ENCODE measurements around the gene CREBBP.

CREBBP gene

GRCh38 chr16:3726021-3726687, 154.4 kb downstream of the CREBBP start:
- Mint-ChIP-seq H3K9me3 (no peaks in the 10 kb centered on the region), H3K27ac (no peak overlapping the region), H3K4me1 (no peaks in the 10 kb centered on the region), H3K4me3 (no peak overlapping the region), H3K36me3 (ENCODE audit: low read depth) (peaks cover 32% of the 10 kb centered on the region), H3K27me3 (ENCODE audit: low read depth) (no peaks in the 10 kb centered on the region)
- TF ChIP-seq CTCF (IDR thresholded peaks at IDR 0.05; ENCODE audit: unreplicated experiment in 3 of 3): no peak

- H3K4me3 Mint-ChIP-seq: no peak overlapping the region
- H3K4me1 Mint-ChIP-seq: no peaks in the 10 kb centered on the region
- H3K27me3 Mint-ChIP-seq (ENCODE audit: low read depth): no peaks in the 10 kb centered on the region
- H3K9me3 Mint-ChIP-seq: no peaks in the 10 kb centered on the region
- no peak for TF ChIP-seq CTCF (IDR thresholded peaks at IDR 0.05; ENCODE audit: unreplicated experiment in 3 of 3)
- H3K36me3 Mint-ChIP-seq (ENCODE audit: low read depth): peaks cover 25% of the 10 kb centered on the region
- H3K27ac Mint-ChIP-seq: peak overlapping the region in 1 of 3 experiments; percentile 56
Observed at GRCh38 chr16:3725276-3725675, 155.2 kb downstream of the CREBBP start.

GRCh38 chr16:3722508-3722907, 158.0 kb downstream of the CREBBP start:
- no peak for TF ChIP-seq CTCF (IDR thresholded peaks at IDR 0.05; ENCODE audit: unreplicated experiment in 3 of 3)
- Mint-ChIP-seq H3K4me3 (no peak overlapping the region), H3K27ac (no peak overlapping the region), H3K27me3 (ENCODE audit: low read depth) (no peaks in the 10 kb centered on the region), H3K4me1 (peaks cover 6% of the 10 kb centered on the region), H3K9me3 (no peaks in the 10 kb centered on the region), H3K36me3 (ENCODE audit: low read depth) (peaks cover 10% of the 10 kb centered on the region)

GRCh38 chr16:3720418-3720817, 160.1 kb downstream of the CREBBP start:
- Mint-ChIP-seq H3K27ac (no peak overlapping the region), H3K4me1 (peaks cover 12% of the 10 kb centered on the region), H3K4me3 (peak overlapping the region in 2 of 3 experiments; percentile 64 to 80), H3K9me3 (no peaks in the 10 kb centered on the region), H3K27me3 (ENCODE audit: low read depth) (no peaks in the 10 kb centered on the region), H3K36me3 (ENCODE audit: low read depth) (no peaks in the 10 kb centered on the region)
- TF ChIP-seq CTCF (IDR thresholded peaks at IDR 0.05; ENCODE audit: unreplicated experiment in 3 of 3): no peak

GRCh38 chr16:3718628-3719027, 161.9 kb downstream of the CREBBP start:
- peaks cover 11% of the 10 kb centered on the region for H3K36me3 Mint-ChIP-seq (ENCODE audit: low read depth)
- TF ChIP-seq CTCF (IDR thresholded peaks at IDR 0.05; ENCODE audit: unreplicated experiment in 3 of 3): no peak
- peaks cover 16% of the 10 kb centered on the region for H3K4me1 Mint-ChIP-seq
- H3K27me3 Mint-ChIP-seq (ENCODE audit: low read depth): no peaks in the 10 kb centered on the region
- peak overlapping the region; percentile 77 to 85 (median 81) for H3K4me3 Mint-ChIP-seq
- H3K9me3 Mint-ChIP-seq: no peaks in the 10 kb centered on the region
- peak overlapping the region in 1 of 3 experiments; percentile 32 for H3K27ac Mint-ChIP-seq

GRCh38 chr16:3718019-3718391, 162.5 kb downstream of the CREBBP start:
- Mint-ChIP-seq H3K36me3 (ENCODE audit: low read depth) (peaks cover 17% of the 10 kb centered on the region), H3K4me1 (peaks cover 16% of the 10 kb centered on the region), H3K27me3 (ENCODE audit: low read depth) (no peaks in the 10 kb centered on the region), H3K9me3 (no peaks in the 10 kb centered on the region), H3K27ac (peak overlapping the region; percentile 79 to 91 (median 85)), H3K4me3 (peak overlapping the region; percentile 85 to 91 (median 90))
- no peak for TF ChIP-seq CTCF (IDR thresholded peaks at IDR 0.05; ENCODE audit: unreplicated experiment in 3 of 3)
